ENCODE measurements around the gene VEGFC. TPM values are rescaled to one million over a fixed set of nuclear protein-coding genes. Genes with fewer than 3 reads are reported as not detected.

VEGFC gene
- total RNA-seq, 1 experiment from 2014 or later = 8.7 TPM

DNA sequence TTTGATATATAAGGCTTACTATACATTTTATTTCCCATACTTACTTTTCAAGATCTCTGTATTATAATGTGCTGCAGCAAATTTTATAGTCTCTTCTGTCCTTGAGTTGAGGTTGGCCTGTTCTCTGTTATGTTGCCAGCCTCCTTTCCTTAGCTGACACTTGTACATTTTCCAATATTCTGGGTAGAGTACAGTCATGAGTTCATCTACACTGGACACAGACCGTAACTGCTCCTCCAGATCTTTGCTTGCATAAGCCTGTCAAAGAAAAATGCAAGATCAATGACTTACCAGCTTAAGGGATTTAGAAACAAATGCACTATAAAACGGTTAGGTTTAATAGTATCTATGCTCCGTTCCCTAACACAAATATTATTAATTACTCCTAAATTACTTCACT lies 63.2 kb downstream of the VEGFC start:
- intact Hi-C loops (cut with micrococcal nuclease; ENCODE audit: unreplicated experiment) = no loop called here
- ChIA-PET POLR2A (ENCODE audit: unreplicated experiment) (no interaction called here), CTCF (no interaction called here)
- no peaks in the 10 kb centered on the region for H3F3A ChIP-seq (ENCODE audit: insufficient read depth, low read depth)
- H4K20me1 ChIP-seq (ENCODE audit: insufficient read depth) = no peaks in the 10 kb centered on the region
- H3K79me2 ChIP-seq (ENCODE audit: low read depth) = no peaks in the 10 kb centered on the region
- H3K4me1 ChIP-seq (replicated peaks; ENCODE audit: insufficient read depth) = no peaks in the 10 kb centered on the region
- no peaks in the 10 kb centered on the region for H3K9me3 ChIP-seq (ENCODE audit: insufficient read depth, low read depth)
- no TSS peak for BruUV-seq (replicated peaks)
- H3K4me2 ChIP-seq = no peak overlapping the region
- TF ChIP-seq, protein P1, sequence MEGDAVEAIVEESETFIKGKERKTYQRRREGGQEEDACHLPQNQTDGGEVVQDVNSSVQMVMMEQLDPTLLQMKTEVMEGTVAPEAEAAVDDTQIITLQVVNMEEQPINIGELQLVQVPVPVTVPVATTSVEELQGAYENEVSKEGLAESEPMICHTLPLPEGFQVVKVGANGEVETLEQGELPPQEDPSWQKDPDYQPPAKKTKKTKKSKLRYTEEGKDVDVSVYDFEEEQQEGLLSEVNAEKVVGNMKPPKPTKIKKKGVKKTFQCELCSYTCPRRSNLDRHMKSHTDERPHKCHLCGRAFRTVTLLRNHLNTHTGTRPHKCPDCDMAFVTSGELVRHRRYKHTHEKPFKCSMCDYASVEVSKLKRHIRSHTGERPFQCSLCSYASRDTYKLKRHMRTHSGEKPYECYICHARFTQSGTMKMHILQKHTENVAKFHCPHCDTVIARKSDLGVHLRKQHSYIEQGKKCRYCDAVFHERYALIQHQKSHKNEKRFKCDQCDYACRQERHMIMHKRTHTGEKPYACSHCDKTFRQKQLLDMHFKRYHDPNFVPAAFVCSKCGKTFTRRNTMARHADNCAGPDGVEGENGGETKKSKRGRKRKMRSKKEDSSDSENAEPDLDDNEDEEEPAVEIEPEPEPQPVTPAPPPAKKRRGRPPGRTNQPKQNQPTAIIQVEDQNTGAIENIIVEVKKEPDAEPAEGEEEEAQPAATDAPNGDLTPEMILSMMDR (conservative IDR thresholded peaks at IDR 0.05) = no peak
- TF ChIP-seq EZH2 (IDR thresholded peaks at IDR 0.05; ENCODE audit: low read depth) = no peak
- no peaks in the 10 kb centered on the region for H3K27me3 ChIP-seq (ENCODE audit: insufficient read depth, low read depth)
- no peak overlapping the region for H3K4me3 ChIP-seq
- H2AFZ ChIP-seq = no peak overlapping the region
- no peaks in the 10 kb centered on the region for H3K9me2 ChIP-seq (ENCODE audit: insufficient read depth)
- no peaks in the 10 kb centered on the region for H3K36me3 ChIP-seq (ENCODE audit: low read depth)
- no peak for DNase-seq
- no peak overlapping the region for H3K27ac ChIP-seq

DNA sequence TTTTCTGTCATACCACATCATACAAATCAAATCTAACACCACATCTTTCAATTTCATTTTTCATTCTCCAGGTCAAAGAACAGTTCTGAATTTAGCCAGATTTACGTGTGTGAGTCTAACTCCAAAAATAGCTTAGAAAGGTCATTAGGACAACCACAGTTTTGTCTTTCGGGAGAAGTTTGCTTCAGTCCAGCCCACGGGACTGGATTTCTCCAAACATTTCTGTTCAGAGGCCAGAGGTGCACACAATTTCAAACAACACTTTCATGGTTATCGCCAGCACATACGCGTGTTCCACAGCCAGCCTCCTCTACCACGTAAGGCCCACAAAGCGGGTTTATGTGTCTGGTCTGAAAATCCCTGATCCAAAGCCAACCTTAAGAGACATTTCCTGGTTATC lies 65.9 kb downstream of the VEGFC start:
- Histone ChIP-seq H2AFZ (no peak overlapping the region), H3K36me3 (ENCODE audit: low read depth) (no peaks in the 10 kb centered on the region), H4K20me1 (ENCODE audit: insufficient read depth) (no peaks in the 10 kb centered on the region), H3F3A (ENCODE audit: insufficient read depth, low read depth) (no peaks in the 10 kb centered on the region), H3K27me3 (ENCODE audit: insufficient read depth, low read depth) (no peaks in the 10 kb centered on the region), H3K9me3 (ENCODE audit: insufficient read depth, low read depth) (no peaks in the 10 kb centered on the region), H3K79me2 (ENCODE audit: low read depth) (no peaks in the 10 kb centered on the region), H3K4me3 (no peak overlapping the region), H3K4me2 (no peak overlapping the region), H3K27ac (no peak overlapping the region), H3K9me2 (ENCODE audit: insufficient read depth) (no peaks in the 10 kb centered on the region), H3K4me1 (replicated peaks; ENCODE audit: insufficient read depth) (no peaks in the 10 kb centered on the region)
- POLR2A ChIA-PET (ENCODE audit: unreplicated experiment) = no interaction called here
- CTCF ChIA-PET = no interaction called here
- TF ChIP-seq, protein P1 (conservative IDR thresholded peaks at IDR 0.05) = no peak
- no peak for TF ChIP-seq EZH2 (IDR thresholded peaks at IDR 0.05; ENCODE audit: low read depth)
- BruUV-seq (replicated peaks) = no TSS peak
- no peak for DNase-seq
- intact Hi-C loops (cut with micrococcal nuclease; ENCODE audit: unreplicated experiment) = no loop called here

DNA sequence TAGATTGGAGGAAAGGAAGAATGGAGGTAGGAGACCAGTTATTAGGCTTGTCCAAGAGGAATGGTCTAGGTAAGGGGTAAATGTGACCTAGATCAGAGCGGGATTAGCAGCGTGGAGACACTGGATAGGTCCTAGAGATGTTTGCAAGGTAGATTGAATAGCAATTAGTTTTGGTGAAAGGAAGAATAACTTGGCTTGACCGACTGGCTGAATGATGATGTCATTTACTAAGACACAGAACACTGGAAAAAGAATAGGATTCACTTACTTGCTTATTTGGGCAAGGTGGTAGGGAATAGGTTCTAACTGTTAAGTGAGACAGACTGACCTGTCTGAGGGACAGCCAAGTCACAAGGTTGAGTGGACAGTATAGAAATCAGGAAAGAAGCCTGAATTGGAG lies 71.3 kb downstream of the VEGFC start:
- Histone ChIP-seq H3K9me2 (ENCODE audit: insufficient read depth) (no peaks in the 10 kb centered on the region), H3K27me3 (ENCODE audit: insufficient read depth, low read depth) (no peaks in the 10 kb centered on the region), H3K4me3 (no peak overlapping the region), H3K4me2 (no peak overlapping the region), H3F3A (ENCODE audit: insufficient read depth, low read depth) (no peaks in the 10 kb centered on the region), H2AFZ (no peak overlapping the region), H4K20me1 (ENCODE audit: insufficient read depth) (no peaks in the 10 kb centered on the region), H3K27ac (no peak overlapping the region), H3K36me3 (ENCODE audit: low read depth) (no peaks in the 10 kb centered on the region), H3K4me1 (replicated peaks; ENCODE audit: insufficient read depth) (no peaks in the 10 kb centered on the region), H3K79me2 (ENCODE audit: low read depth) (no peaks in the 10 kb centered on the region), H3K9me3 (ENCODE audit: insufficient read depth, low read depth) (no peaks in the 10 kb centered on the region)
- ChIA-PET CTCF (no interaction called here), POLR2A (ENCODE audit: unreplicated experiment) (no interaction called here)
- no TSS peak for BruUV-seq (replicated peaks)
- DNase-seq = no peak
- intact Hi-C loops (cut with micrococcal nuclease; ENCODE audit: unreplicated experiment) = no loop called here
- no peak for TF ChIP-seq EZH2 (IDR thresholded peaks at IDR 0.05; ENCODE audit: low read depth)
- TF ChIP-seq, protein P1 (conservative IDR thresholded peaks at IDR 0.05) = no peak
